GM21528 (cell line): ENCODE data around the gene ANXA7.
A peak's percentile ranks its signal among the peaks of the same experiment; 100 is the strongest.

Experiments used
- ATAC-seq: cut with Tn5 transposase; IDR thresholded peaks from one replicate; pipeline ENCODE4 v1.9.1; 2021; ENCODE audit warnings: mild to moderate bottlenecking, moderate library complexity; ENCODE audit not compliant: unreplicated experiment, low FRiP score

ANXA7 gene

GRCh38 chr10:73413528-73414229, at the start of gene ANXA7:
Gene ANXA7 (minus strand): TSS chr10:73414058. CDS start chr10:73400856, 13,202 bp downstream.
- ATAC-seq = peak; percentile 87

- no peak for ATAC-seq
Measured at GRCh38 chr10:73460897-73461296, 47.0 kb upstream of the ANXA7 start.

- ATAC-seq = no peak
Measured at GRCh38 chr10:73459683-73460314, 45.9 kb upstream of the ANXA7 start.

GRCh38 chr10:73456187-73456890, 42.5 kb upstream of the ANXA7 start:
- ATAC-seq = no peak

- ATAC-seq = no peak
Measured at GRCh38 chr10:73449113-73449512, 35.3 kb upstream of the ANXA7 start.

- no peak for ATAC-seq
Measured at GRCh38 chr10:73448384-73448783, 34.5 kb upstream of the ANXA7 start.

GRCh38 chr10:73446926-73447325, 33.1 kb upstream of the ANXA7 start:
- ATAC-seq = no peak

- ATAC-seq = no peak
Measured at GRCh38 chr10:73444457-73444856, 30.6 kb upstream of the ANXA7 start.

GRCh38 chr10:73439605-73440312, 25.9 kb upstream of the ANXA7 start:
- no peak for ATAC-seq

- ATAC-seq = no peak
Measured at GRCh38 chr10:73439055-73439454, 25.2 kb upstream of the ANXA7 start.

GRCh38 chr10:73433538-73433867, 19.6 kb upstream of the ANXA7 start, which contains the start of gene MSS51:
Gene MSS51 (minus strand): TSS chr10:73433561. CDS start chr10:73428284, 5,277 bp downstream.
- ATAC-seq = no peak

- ATAC-seq = no peak
Measured at GRCh38 chr10:73432646-73433537, 19.0 kb upstream of the ANXA7 start.

GRCh38 chr10:73426318-73426717, 12.5 kb upstream of the ANXA7 start:
- no peak for ATAC-seq

- ATAC-seq = no peak
Measured at GRCh38 chr10:73424478-73424877, 10.6 kb upstream of the ANXA7 start.

GRCh38 chr10:73423309-73423708, 9.5 kb upstream of the ANXA7 start:
- no peak for ATAC-seq

- ATAC-seq = no peak
Measured at GRCh38 chr10:73416571-73416970, 2.7 kb upstream of the ANXA7 start.

GRCh38 chr10:73414230-73414945, 530 bp upstream of the ANXA7 start:
- peak; percentile 44 for ATAC-seq

- ATAC-seq = peak; percentile 23
Measured at GRCh38 chr10:73413108-73413527, 740 bp downstream of the ANXA7 start.

GRCh38 chr10:73410897-73411296, 3.0 kb downstream of the ANXA7 start:
- no peak for ATAC-seq
